Smooth muscle cell (in vitro differentiated cells): ENCODE results near the gene SLC49A4. TPM values are rescaled to one million over a fixed set of nuclear protein-coding genes. Genes with fewer than 3 reads are reported as not detected.

Experiments
- DNase-seq: peaks from one replicate; lab custom pipeline; 2025; ENCODE audit not compliant: unreplicated experiment; lab: John Stamatoyannopoulos, UW
- H2AFZ ChIP-seq: fragments of 200-600 bp; sonication (generic); 2 replicates; pipeline ENCODE4 v1.6.0; 2016; ENCODE audit warnings: antibody characterized with exemption, low read depth, mild to moderate bottlenecking
- H3F3A ChIP-seq: fragments of 200-600 bp; sonication (generic); 2 replicates; pipeline ENCODE4 v1.6.0; 2017; ENCODE audit warnings: antibody characterized with exemption, low read depth
- H3K27ac ChIP-seq: fragments of 200-600 bp; sonication (generic); 2 replicates; pipeline ENCODE4 v1.5.1; 2016; ENCODE audit warnings: low read depth, mild to moderate bottlenecking
- H3K27me3 ChIP-seq: fragments of 200-600 bp; sonication (generic); 2 replicates; pipeline ENCODE4 v1.6.1; 2016; ENCODE audit warnings: low read depth, mild to moderate bottlenecking
- H3K36me3 ChIP-seq: fragments of 200-600 bp; sonication (generic); 2 replicates; pipeline ENCODE4 v1.5.1; 2016; ENCODE audit warnings: low read depth
- H3K4me1 ChIP-seq: fragments of 200-600 bp; sonication (generic); 2 replicates; pipeline ENCODE4 v1.5.1; 2016; ENCODE audit warnings: low read depth
- H3K4me2 ChIP-seq: fragments of 200-600 bp; sonication (generic); 2 replicates; pipeline ENCODE4 v1.6.0; 2016; ENCODE audit warnings: mild to moderate bottlenecking
- H3K4me3 ChIP-seq: fragments of 200-600 bp; sonication (generic); 2 replicates; pipeline ENCODE4 v1.5.1; 2016; ENCODE audit warnings: mild to moderate bottlenecking
- H3K79me2 ChIP-seq: fragments of 200-600 bp; sonication (generic); 2 replicates; pipeline ENCODE4 v1.6.0; 2016; ENCODE audit warnings: low read depth, mild to moderate bottlenecking
- H3K9ac ChIP-seq: fragments of 200-600 bp; sonication (generic); 2 replicates; pipeline ENCODE4 v1.6.0; 2016; ENCODE audit warnings: low read depth
- H3K9me3 ChIP-seq: fragments of 200-600 bp; sonication (generic); replicated peaks from 2 replicates; pipeline ENCODE4 v1.5.1; 2016; ENCODE audit warnings: low read depth
- H4K20me1 ChIP-seq: fragments of 200-600 bp; sonication (generic); 2 replicates; pipeline ENCODE4 v1.6.0; 2016; ENCODE audit warnings: low read depth
- WGBS: methylation state at CpG from one replicate; pipeline ENCODE4 v1.1.7; 2016; ENCODE audit warnings: low lambda C conversion rate; 5-methylcytosine and 5-hydroxymethylcytosine counted together
- polyA plus RNA-seq: library from polyadenylated mRNA; unstranded; fragments of >200 nt; fragmentation: Nextera tagmentation; extraction: Ambion mirVana; gene quantifications from 2 replicates; pipeline ENCODE4 v1.2.1, GENCODE V29; 2016
- total RNA-seq: library from RNA; depleted of rRNA; stranded (reverse); fragments of >200 nt; gene quantifications from 2 replicates; pipeline ENCODE4 v1.2.3, GENCODE V29; 2014
- TF ChIP-seq, protein P1 (sequence below): fragments of 200-600 bp; sonication (generic); IDR thresholded peaks from 2 replicates; pipeline ENCODE4 v1.5.1; 2017; ENCODE audit warnings: borderline replicate concordance, mild to moderate bottlenecking, antibody characterized with exemption; ENCODE audit not compliant: insufficient read depth, poor library complexity, severe bottlenecking

Gene SLC49A4
- total and polyA plus RNA-seq, 2 experiments from 2014 or later = 7.8 to 19.5 TPM

DNA sequence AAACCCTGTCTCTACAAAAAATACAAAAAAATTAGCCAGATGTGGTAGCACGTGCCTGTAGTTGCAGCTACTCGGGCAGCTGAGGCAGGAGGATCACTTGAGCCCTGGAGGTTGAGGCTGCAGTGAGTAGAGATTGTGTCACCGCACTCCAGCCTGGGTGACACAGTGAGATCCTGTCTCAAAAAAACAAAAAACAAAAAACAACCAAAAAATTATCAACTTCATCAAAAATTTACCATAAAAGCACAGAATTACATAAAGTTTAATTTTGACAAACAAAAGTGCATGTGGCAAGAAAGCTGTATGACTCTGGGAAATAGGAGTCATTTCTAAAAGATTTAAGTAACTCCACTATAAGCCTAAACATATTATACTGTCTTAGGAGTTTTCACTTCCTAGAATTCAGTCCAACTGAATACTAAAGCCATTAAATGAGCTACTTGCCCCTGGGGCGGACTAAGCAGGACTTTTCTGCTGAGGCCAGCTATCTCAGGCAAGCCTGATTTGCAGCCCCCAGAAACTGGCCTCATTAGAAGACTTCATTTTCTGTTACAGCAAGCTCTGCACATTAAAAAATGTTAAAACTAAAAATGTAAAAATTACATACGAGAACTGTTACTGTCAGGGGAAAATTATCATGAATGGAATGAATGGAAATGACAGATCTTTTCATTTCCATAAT lies 24.2 kb upstream of the SLC49A4 start:
- no peaks in the 10 kb centered on the region for H3K4me1 ChIP-seq
- no peak overlapping the region for H2AFZ ChIP-seq
- no peaks in the 10 kb centered on the region for H3K9me3 ChIP-seq
- no peak overlapping the region for H3K4me3 ChIP-seq
- no peak overlapping the region for H3K27ac ChIP-seq
- H3K4me2 ChIP-seq = no peak overlapping the region
- DNase-seq = no peak
- WGBS = 95% methylated on average over 5 of the region's 5 CpGs
- H3F3A ChIP-seq = no peaks in the 10 kb centered on the region
- no peak overlapping the region for H3K9ac ChIP-seq
- TF ChIP-seq, protein P1, sequence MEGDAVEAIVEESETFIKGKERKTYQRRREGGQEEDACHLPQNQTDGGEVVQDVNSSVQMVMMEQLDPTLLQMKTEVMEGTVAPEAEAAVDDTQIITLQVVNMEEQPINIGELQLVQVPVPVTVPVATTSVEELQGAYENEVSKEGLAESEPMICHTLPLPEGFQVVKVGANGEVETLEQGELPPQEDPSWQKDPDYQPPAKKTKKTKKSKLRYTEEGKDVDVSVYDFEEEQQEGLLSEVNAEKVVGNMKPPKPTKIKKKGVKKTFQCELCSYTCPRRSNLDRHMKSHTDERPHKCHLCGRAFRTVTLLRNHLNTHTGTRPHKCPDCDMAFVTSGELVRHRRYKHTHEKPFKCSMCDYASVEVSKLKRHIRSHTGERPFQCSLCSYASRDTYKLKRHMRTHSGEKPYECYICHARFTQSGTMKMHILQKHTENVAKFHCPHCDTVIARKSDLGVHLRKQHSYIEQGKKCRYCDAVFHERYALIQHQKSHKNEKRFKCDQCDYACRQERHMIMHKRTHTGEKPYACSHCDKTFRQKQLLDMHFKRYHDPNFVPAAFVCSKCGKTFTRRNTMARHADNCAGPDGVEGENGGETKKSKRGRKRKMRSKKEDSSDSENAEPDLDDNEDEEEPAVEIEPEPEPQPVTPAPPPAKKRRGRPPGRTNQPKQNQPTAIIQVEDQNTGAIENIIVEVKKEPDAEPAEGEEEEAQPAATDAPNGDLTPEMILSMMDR = no peak
- no peaks in the 10 kb centered on the region for H4K20me1 ChIP-seq
- H3K79me2 ChIP-seq = no peaks in the 10 kb centered on the region
- H3K36me3 ChIP-seq = no peaks in the 10 kb centered on the region
- no peaks in the 10 kb centered on the region for H3K27me3 ChIP-seq

DNA sequence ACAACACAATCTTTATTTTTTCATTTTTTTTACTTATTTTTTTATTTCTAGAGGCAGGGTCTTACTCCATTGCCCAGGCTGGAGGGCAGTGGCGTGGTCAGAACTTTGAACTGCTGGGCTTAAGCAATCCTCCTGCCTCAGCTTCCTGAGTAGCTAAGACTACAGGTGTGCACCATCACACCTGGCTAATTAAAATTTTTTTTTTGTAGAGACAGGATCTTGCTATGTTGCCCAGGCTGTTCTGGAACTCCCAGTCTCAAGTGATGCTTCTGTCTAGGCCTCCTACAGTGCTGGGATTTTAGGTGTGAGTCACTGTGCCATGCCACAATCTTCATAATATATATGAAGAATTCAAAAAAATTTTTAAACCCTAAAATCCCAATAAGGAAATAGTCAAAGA lies 22.0 kb upstream of the SLC49A4 start:
- Histone ChIP-seq H4K20me1 (no peaks in the 10 kb centered on the region), H3K36me3 (no peaks in the 10 kb centered on the region), H3K79me2 (no peaks in the 10 kb centered on the region), H3K4me1 (no peaks in the 10 kb centered on the region), H3K9me3 (no peaks in the 10 kb centered on the region), H2AFZ (no peak overlapping the region), H3K4me2 (no peak overlapping the region), H3K9ac (no peak overlapping the region), H3K27ac (no peak overlapping the region), H3K27me3 (no peaks in the 10 kb centered on the region), H3K4me3 (no peak overlapping the region), H3F3A (no peaks in the 10 kb centered on the region)
- 96% methylated on average over 1 of the region's 1 CpG for WGBS
- TF ChIP-seq, protein P1 = no peak
- no peak for DNase-seq

DNA sequence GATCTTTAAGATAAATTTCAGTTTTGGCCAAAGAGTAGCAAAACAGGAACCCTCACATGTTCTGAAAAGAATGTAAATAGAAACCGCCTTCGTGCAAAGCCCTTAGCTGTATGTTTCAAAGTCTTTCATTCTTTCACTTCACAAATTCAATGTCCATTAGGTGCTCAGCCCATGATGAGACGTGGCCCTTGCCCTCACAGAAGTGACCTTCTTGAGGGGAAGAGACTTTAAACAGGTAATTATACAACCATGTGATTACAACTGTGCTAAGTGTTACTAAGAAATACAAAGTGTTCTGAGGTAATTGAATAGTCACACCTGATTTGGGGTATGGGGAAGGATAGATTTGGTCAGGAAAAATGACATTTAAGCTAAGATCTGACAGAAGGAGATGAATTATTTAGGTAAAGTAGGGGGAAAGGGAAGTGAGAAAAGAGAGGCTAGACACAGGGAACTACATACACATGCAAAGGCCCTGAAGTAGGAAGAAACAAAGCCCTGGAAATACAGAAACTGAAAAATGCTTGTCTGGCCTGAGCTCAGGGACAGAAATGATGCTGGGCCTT lies 20.8 kb upstream of the SLC49A4 start:
- Histone ChIP-seq H4K20me1 (no peaks in the 10 kb centered on the region), H3K27me3 (no peaks in the 10 kb centered on the region), H3K9me3 (no peaks in the 10 kb centered on the region), H3K4me2 (no peak overlapping the region), H3K4me3 (no peak overlapping the region), H3K4me1 (no peaks in the 10 kb centered on the region), H2AFZ (no peak overlapping the region), H3K79me2 (no peaks in the 10 kb centered on the region), H3K27ac (no peak overlapping the region), H3K9ac (no peak overlapping the region), H3K36me3 (no peaks in the 10 kb centered on the region), H3F3A (no peaks in the 10 kb centered on the region)
- no peak for DNase-seq
- TF ChIP-seq, protein P1 = no peak
- WGBS = 91% methylated on average over 3 of the region's 3 CpGs

DNA sequence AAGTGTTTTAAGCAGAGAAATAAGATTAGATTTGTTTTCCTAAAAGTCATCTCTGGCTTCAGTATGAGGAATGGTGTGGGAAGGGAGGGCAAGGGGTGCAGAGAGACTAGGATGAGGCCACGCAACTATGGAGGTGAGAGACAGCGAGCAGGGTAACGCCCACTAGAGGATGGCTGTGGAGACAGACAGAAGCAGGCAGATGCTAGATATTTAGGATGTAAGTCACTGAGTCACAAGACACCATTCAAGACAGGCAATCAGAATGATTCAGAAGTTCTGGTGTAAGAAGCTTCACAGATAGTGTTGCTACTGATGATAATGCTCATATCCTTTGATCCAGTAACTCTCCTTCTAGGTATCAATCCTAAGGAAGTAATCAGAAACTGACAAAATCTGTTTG lies 20.3 kb upstream of the SLC49A4 start:
- WGBS = 94% methylated on average over 3 of the region's 3 CpGs

More for the DNA sequence above, 20.3 kb upstream of the SLC49A4 start:
- Histone ChIP-seq H3K4me3 (no peak overlapping the region), H3K4me1 (no peaks in the 10 kb centered on the region), H4K20me1 (no peaks in the 10 kb centered on the region), H3K4me2 (no peak overlapping the region), H3K36me3 (no peaks in the 10 kb centered on the region), H3K9me3 (no peaks in the 10 kb centered on the region), H3K27me3 (no peaks in the 10 kb centered on the region), H3K9ac (no peak overlapping the region), H3F3A (no peaks in the 10 kb centered on the region), H3K79me2 (no peaks in the 10 kb centered on the region), H3K27ac (no peak overlapping the region), H2AFZ (no peak overlapping the region)
- TF ChIP-seq, protein P1 = no peak
- no peak for DNase-seq
